GM11168 (cell line): ENCODE data around the gene MGMT.

Experiments
- in situ Hi-C: fragments of 300-500 bp; cut with MboI; formaldehyde crosslinking; loops from one replicate; pipeline ENCODE4 v1.12.0; 2022; ENCODE audit warnings: low sequenced_read_pairs; ENCODE audit not compliant: unreplicated experiment

The MGMT gene

GRCh38 chr10:129516846-129517679 is 50.0 kb downstream of the MGMT start:
- in situ Hi-C loops = no loop called here

- in situ Hi-C loops = no loop called here
These were observed 50.6 kb downstream of the MGMT start for GRCh38 chr10:129517680-129518057.

- in situ Hi-C loops = no loop called here
These were observed 51.8 kb downstream of the MGMT start for GRCh38 chr10:129518793-129519192.

GRCh38 chr10:129520440-129521080 is 53.5 kb downstream of the MGMT start:
- in situ Hi-C loops = no loop called here

- in situ Hi-C loops = no loop called here
These were observed 54.4 kb downstream of the MGMT start for GRCh38 chr10:129521161-129522025.

GRCh38 chr10:129522041-129522585 is 55.1 kb downstream of the MGMT start:
- in situ Hi-C loops = no loop called here

GRCh38 chr10:129523031-129523722 is 56.1 kb downstream of the MGMT start:
- in situ Hi-C loops = no loop called here

GRCh38 chr10:129523723-129524316 is 56.8 kb downstream of the MGMT start:
- in situ Hi-C loops = no loop called here

- in situ Hi-C loops = no loop called here
These were observed 57.9 kb downstream of the MGMT start for GRCh38 chr10:129524936-129525335.

- in situ Hi-C loops = no loop called here
These were observed 58.4 kb downstream of the MGMT start for GRCh38 chr10:129525401-129525801.

- in situ Hi-C loops = no loop called here
These were observed 59.9 kb downstream of the MGMT start for GRCh38 chr10:129526943-129527342.

GRCh38 chr10:129528376-129528978 is 61.4 kb downstream of the MGMT start:
- in situ Hi-C loops = no loop called here

GRCh38 chr10:129530581-129530980 is 63.5 kb downstream of the MGMT start:
- in situ Hi-C loops = no loop called here

- in situ Hi-C loops = no loop called here
These were observed 64.3 kb downstream of the MGMT start for GRCh38 chr10:129531195-129531968.

GRCh38 chr10:129531969-129532660 is 65.1 kb downstream of the MGMT start:
- in situ Hi-C loops = no loop called here

GRCh38 chr10:129532838-129533237 is 65.8 kb downstream of the MGMT start:
- in situ Hi-C loops = no loop called here

- in situ Hi-C loops = no loop called here
These were observed 66.2 kb downstream of the MGMT start for GRCh38 chr10:129533281-129533680.

- in situ Hi-C loops = no loop called here
These were observed 67.8 kb downstream of the MGMT start for GRCh38 chr10:129534826-129535225.
